ENCODE data around the gene TMPRSS3.

The TMPRSS3 gene

GRCh38 chr21:42393443-42393950, 2.4 kb downstream of the TMPRSS3 start:
- Mint-ChIP-seq H3K36me3 (ENCODE audit: low read depth) (peaks cover 8% of the 10 kb centered on the region), H3K9me3 (no peaks in the 10 kb centered on the region), H3K4me1 (ENCODE audit: low read depth) (peaks cover 53% of the 10 kb centered on the region), H3K27ac (peak overlapping the region; percentile 45), H3K4me3 (peak overlapping the region; percentile 32), H3K27me3 (ENCODE audit: low read depth) (no peaks in the 10 kb centered on the region)

GRCh38 chr21:42392731-42393442, 3.0 kb downstream of the TMPRSS3 start:
- H3K4me3 Mint-ChIP-seq: peak overlapping the region; percentile 32
- H3K36me3 Mint-ChIP-seq (ENCODE audit: low read depth): peaks cover 5% of the 10 kb centered on the region
- no peaks in the 10 kb centered on the region for H3K27me3 Mint-ChIP-seq (ENCODE audit: low read depth)
- peaks cover 52% of the 10 kb centered on the region for H3K4me1 Mint-ChIP-seq (ENCODE audit: low read depth)
- H3K27ac Mint-ChIP-seq: peak overlapping the region; percentile 12
- no peaks in the 10 kb centered on the region for H3K9me3 Mint-ChIP-seq

- peaks cover 8% of the 10 kb centered on the region for H3K36me3 Mint-ChIP-seq (ENCODE audit: low read depth)
- H3K27me3 Mint-ChIP-seq (ENCODE audit: low read depth): no peaks in the 10 kb centered on the region
- H3K9me3 Mint-ChIP-seq: no peaks in the 10 kb centered on the region
- peaks cover 59% of the 10 kb centered on the region for H3K4me1 Mint-ChIP-seq (ENCODE audit: low read depth)
- H3K27ac Mint-ChIP-seq: no peak overlapping the region
- no peak overlapping the region for H3K4me3 Mint-ChIP-seq
These were observed 4.6 kb downstream of the TMPRSS3 start for GRCh38 chr21:42391297-42391696.

- H3K36me3 Mint-ChIP-seq (ENCODE audit: low read depth): peaks cover 8% of the 10 kb centered on the region
- no peak overlapping the region for H3K4me3 Mint-ChIP-seq
- peaks cover 61% of the 10 kb centered on the region for H3K4me1 Mint-ChIP-seq (ENCODE audit: low read depth)
- no peaks in the 10 kb centered on the region for H3K9me3 Mint-ChIP-seq
- peak overlapping the region; percentile 60 for H3K27ac Mint-ChIP-seq
- no peaks in the 10 kb centered on the region for H3K27me3 Mint-ChIP-seq (ENCODE audit: low read depth)
These were observed 5.2 kb downstream of the TMPRSS3 start for GRCh38 chr21:42390696-42391095.

- H3K9me3 Mint-ChIP-seq: no peaks in the 10 kb centered on the region
- peaks cover 64% of the 10 kb centered on the region for H3K4me1 Mint-ChIP-seq (ENCODE audit: low read depth)
- H3K27me3 Mint-ChIP-seq (ENCODE audit: low read depth): no peaks in the 10 kb centered on the region
- no peak overlapping the region for H3K27ac Mint-ChIP-seq
- no peak overlapping the region for H3K4me3 Mint-ChIP-seq
- peaks cover 11% of the 10 kb centered on the region for H3K36me3 Mint-ChIP-seq (ENCODE audit: low read depth)
These were observed 5.7 kb downstream of the TMPRSS3 start for GRCh38 chr21:42390193-42390592.

- Mint-ChIP-seq H3K9me3 (no peaks in the 10 kb centered on the region), H3K27ac (no peak overlapping the region), H3K4me1 (ENCODE audit: low read depth) (peaks cover 65% of the 10 kb centered on the region), H3K4me3 (peak overlapping the region; percentile 35), H3K36me3 (ENCODE audit: low read depth) (peaks cover 13% of the 10 kb centered on the region), H3K27me3 (ENCODE audit: low read depth) (no peaks in the 10 kb centered on the region)
These were observed 6.4 kb downstream of the TMPRSS3 start for GRCh38 chr21:42389449-42389835.

GRCh38 chr21:42388740-42389448, 7.0 kb downstream of the TMPRSS3 start:
- no peak overlapping the region for H3K4me3 Mint-ChIP-seq
- peaks cover 65% of the 10 kb centered on the region for H3K4me1 Mint-ChIP-seq (ENCODE audit: low read depth)
- H3K27me3 Mint-ChIP-seq (ENCODE audit: low read depth): no peaks in the 10 kb centered on the region
- H3K27ac Mint-ChIP-seq: peak overlapping the region; percentile 47
- no peaks in the 10 kb centered on the region for H3K9me3 Mint-ChIP-seq
- peaks cover 13% of the 10 kb centered on the region for H3K36me3 Mint-ChIP-seq (ENCODE audit: low read depth)

- Mint-ChIP-seq H3K9me3 (no peaks in the 10 kb centered on the region), H3K4me3 (no peak overlapping the region), H3K4me1 (ENCODE audit: low read depth) (peaks cover 59% of the 10 kb centered on the region), H3K27ac (peak overlapping the region; percentile 37), H3K27me3 (ENCODE audit: low read depth) (no peaks in the 10 kb centered on the region), H3K36me3 (ENCODE audit: low read depth) (peaks cover 14% of the 10 kb centered on the region)
These were observed 8.0 kb downstream of the TMPRSS3 start for GRCh38 chr21:42387843-42388340.

- Mint-ChIP-seq H3K4me3 (no peak overlapping the region), H3K27me3 (ENCODE audit: low read depth) (no peaks in the 10 kb centered on the region), H3K9me3 (peaks cover 6% of the 10 kb centered on the region), H3K4me1 (ENCODE audit: low read depth) (peaks cover 57% of the 10 kb centered on the region), H3K36me3 (ENCODE audit: low read depth) (peaks cover 20% of the 10 kb centered on the region), H3K27ac (no peak overlapping the region)
These were observed 8.7 kb downstream of the TMPRSS3 start for GRCh38 chr21:42387164-42387563.

GRCh38 chr21:42386034-42386591, 9.7 kb downstream of the TMPRSS3 start:
- Mint-ChIP-seq H3K4me3 (no peak overlapping the region), H3K4me1 (ENCODE audit: low read depth) (peaks cover 53% of the 10 kb centered on the region), H3K36me3 (ENCODE audit: low read depth) (peaks cover 28% of the 10 kb centered on the region), H3K27ac (no peak overlapping the region), H3K27me3 (ENCODE audit: low read depth) (no peaks in the 10 kb centered on the region), H3K9me3 (peaks cover 14% of the 10 kb centered on the region)

- Mint-ChIP-seq H3K4me1 (ENCODE audit: low read depth) (peaks cover 48% of the 10 kb centered on the region), H3K9me3 (peaks cover 14% of the 10 kb centered on the region), H3K27ac (no peak overlapping the region), H3K36me3 (ENCODE audit: low read depth) (peaks cover 27% of the 10 kb centered on the region), H3K4me3 (no peak overlapping the region), H3K27me3 (ENCODE audit: low read depth) (no peaks in the 10 kb centered on the region)
These were observed 10.2 kb downstream of the TMPRSS3 start for GRCh38 chr21:42385619-42386018.

- peaks cover 43% of the 10 kb centered on the region for H3K4me1 Mint-ChIP-seq (ENCODE audit: low read depth)
- no peaks in the 10 kb centered on the region for H3K27me3 Mint-ChIP-seq (ENCODE audit: low read depth)
- peak overlapping the region; percentile 21 for H3K27ac Mint-ChIP-seq
- no peak overlapping the region for H3K4me3 Mint-ChIP-seq
- H3K36me3 Mint-ChIP-seq (ENCODE audit: low read depth): peaks cover 25% of the 10 kb centered on the region
- H3K9me3 Mint-ChIP-seq: peaks cover 14% of the 10 kb centered on the region
These were observed 10.9 kb downstream of the TMPRSS3 start for GRCh38 chr21:42384989-42385388.

- Mint-ChIP-seq H3K4me3 (no peak overlapping the region), H3K36me3 (ENCODE audit: low read depth) (peaks cover 24% of the 10 kb centered on the region), H3K27ac (no peak overlapping the region), H3K27me3 (ENCODE audit: low read depth) (no peaks in the 10 kb centered on the region), H3K4me1 (ENCODE audit: low read depth) (peaks cover 36% of the 10 kb centered on the region), H3K9me3 (peaks cover 14% of the 10 kb centered on the region)
These were observed 11.5 kb downstream of the TMPRSS3 start for GRCh38 chr21:42384156-42384945.

- no peak overlapping the region for H3K4me3 Mint-ChIP-seq
- no peak overlapping the region for H3K27ac Mint-ChIP-seq
- H3K36me3 Mint-ChIP-seq (ENCODE audit: low read depth): peaks cover 24% of the 10 kb centered on the region
- peaks cover 14% of the 10 kb centered on the region for H3K9me3 Mint-ChIP-seq
- no peaks in the 10 kb centered on the region for H3K27me3 Mint-ChIP-seq (ENCODE audit: low read depth)
- H3K4me1 Mint-ChIP-seq (ENCODE audit: low read depth): peaks cover 29% of the 10 kb centered on the region
These were observed 12.5 kb downstream of the TMPRSS3 start for GRCh38 chr21:42383331-42383730.

Data from T-helper 1 cell treated with Interleukin-12 subunit alpha and Interleukin-12 subunit beta and Interleukin-4 antibody, amounts not matched to agents 30 μg/mL and 1 μg/mL, for 36 hours (primary cell).